Measurements from ENCODE around the gene IL17REL.
A peak's percentile ranks its signal among the peaks of the same experiment; 100 is the strongest.

IL17REL gene

GRCh38 chr22:49966774-49967705, 45.5 kb downstream of the IL17REL start:
- DNase-seq (ENCODE audit: low spot score): no peak

- DNase-seq (ENCODE audit: low spot score): no peak
Observed at GRCh38 chr22:49966041-49966773, 46.4 kb downstream of the IL17REL start.

- no peak for DNase-seq (ENCODE audit: low spot score)
Observed at GRCh38 chr22:49965091-49966040, 47.2 kb downstream of the IL17REL start.

GRCh38 chr22:49964136-49965090, 48.2 kb downstream of the IL17REL start:
- DNase-seq (ENCODE audit: low spot score): no peak

DNA sequence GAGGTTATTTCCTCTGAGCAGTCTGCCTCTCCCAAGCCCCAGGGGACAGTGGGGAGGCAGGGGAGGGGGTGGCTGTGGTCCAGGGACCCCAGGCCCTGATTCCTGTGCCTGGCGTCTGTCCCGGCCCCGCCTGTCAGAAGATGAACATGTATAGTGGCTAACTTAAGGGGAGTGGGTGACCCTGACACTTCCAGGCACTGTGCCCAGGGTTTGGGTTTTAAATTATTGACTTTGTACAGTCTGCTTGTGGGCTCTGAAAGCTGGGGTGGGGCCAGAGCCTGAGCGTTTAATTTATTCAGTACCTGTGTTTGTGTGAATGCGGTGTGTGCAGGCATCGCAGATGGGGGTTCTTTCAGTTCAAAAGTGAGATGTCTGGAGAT, 48.9 kb downstream of the IL17REL start:
- DNase-seq (ENCODE audit: low spot score): no peak

- no peak for DNase-seq (ENCODE audit: low spot score)
Observed at GRCh38 chr22:49962751-49963646, 49.6 kb downstream of the IL17REL start.

DNA sequence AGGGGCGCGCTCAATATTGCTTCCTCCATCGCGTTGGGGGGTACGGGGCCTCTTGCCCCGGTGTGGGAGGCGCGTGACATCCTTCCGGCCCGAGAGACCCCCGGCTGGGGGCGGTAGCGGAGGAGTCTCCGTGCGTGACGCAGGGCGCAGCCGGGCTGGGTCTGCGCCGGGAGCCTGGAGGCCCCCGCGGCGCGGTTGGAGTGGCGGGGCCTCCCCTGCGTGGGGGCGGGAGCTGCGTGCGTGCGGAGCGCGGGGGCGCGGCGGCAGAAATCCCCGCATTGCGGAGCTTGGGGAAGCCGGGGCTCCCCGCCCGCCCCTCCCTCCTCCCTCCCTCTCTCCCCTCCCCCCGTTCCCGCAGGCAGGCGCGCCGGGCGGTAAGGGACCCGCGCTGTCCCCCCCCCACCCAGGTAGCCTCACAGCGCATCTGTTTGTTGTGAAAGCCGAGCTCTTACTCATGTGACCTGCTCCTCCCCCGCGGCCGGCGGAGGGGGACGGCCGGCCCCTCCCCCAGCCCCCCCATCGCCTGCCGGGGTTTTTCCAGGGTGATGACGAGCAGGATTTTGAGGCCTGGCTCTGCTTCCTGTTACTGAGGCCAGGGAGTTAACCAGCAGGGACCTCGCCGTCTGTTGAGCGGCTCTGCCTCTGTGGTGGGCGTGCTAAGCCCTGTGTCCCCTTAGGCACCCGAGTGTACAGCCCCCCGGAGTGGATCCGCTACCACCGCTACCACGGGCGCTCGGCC, 50.4 kb downstream of the IL17REL start:
- DNase-seq (ENCODE audit: low spot score): peak; percentile 90

- no peak for DNase-seq (ENCODE audit: low spot score)
Observed at GRCh38 chr22:49961601-49962011, 51.0 kb downstream of the IL17REL start.

- DNase-seq (ENCODE audit: low spot score): no peak
Observed at GRCh38 chr22:49961005-49961600, 51.5 kb downstream of the IL17REL start.

GRCh38 chr22:49960159-49961004, 52.2 kb downstream of the IL17REL start, which contains the start of gene PIM3:
Gene PIM3, plus strand, starts transcription at chr22:49960772. Its CDS starts 176 bp downstream, at chr22:49960948.
- peak; percentile 99 for DNase-seq (ENCODE audit: low spot score)

DNA sequence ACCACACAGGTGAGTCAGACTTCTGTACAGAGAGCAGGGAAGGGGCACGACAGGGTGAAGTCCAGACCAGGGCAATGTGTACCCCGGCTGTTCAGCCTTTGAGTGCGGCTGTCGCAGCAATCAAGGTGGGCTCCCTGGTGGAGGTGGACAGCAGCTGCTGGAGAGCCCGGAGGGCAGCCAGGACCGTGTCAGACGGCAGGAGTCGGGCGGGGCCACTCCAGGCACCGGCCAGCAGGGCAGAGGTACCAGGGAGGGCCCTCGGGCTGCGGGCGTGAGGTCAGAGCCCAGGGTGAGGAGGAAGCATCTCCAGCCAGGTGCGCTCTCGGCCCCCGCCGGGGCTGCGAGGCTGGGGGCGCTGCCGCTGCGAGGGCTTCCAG, 52.8 kb downstream of the IL17REL start:
- peak; percentile 53 for DNase-seq (ENCODE audit: low spot score)

GRCh38 chr22:49958931-49959781, 53.4 kb downstream of the IL17REL start:
- no peak for DNase-seq (ENCODE audit: low spot score)

- DNase-seq (ENCODE audit: low spot score): no peak
Observed at GRCh38 chr22:49958366-49958921, 54.1 kb downstream of the IL17REL start.

DNA sequence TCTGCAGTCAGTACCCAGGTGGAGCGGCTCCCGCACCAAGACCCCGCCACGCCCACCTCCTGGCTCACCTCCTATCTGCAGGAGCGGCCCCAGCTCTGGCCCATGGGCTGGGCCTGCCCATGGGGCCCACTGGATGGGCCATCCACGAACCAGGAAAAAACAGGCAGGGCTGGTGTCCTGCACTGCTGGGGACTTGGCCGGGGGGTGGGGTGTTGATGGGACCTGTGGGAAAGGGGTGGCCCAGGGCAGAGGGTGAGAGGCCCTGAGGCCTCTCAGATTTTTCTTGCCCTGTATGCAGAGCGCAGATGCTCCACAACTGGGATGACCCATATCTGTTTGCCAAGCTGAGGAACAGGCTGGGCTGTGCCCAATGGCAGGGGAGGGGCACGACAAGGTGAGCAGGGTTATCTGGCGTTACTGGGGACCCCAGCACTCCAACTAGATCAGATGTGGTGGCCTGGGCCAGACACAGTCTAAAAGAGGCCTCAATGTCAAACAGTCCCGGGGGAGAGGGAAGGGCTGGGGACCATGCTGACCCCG, 54.7 kb downstream of the IL17REL start:
- DNase-seq (ENCODE audit: low spot score): no peak

- no peak for DNase-seq (ENCODE audit: low spot score)
Observed at GRCh38 chr22:49956914-49957825, 55.4 kb downstream of the IL17REL start.

All from AG20443 (cell line).